Measurements from ENCODE around the gene GALK1. TPM values are rescaled to one million over a fixed set of nuclear protein-coding genes. Genes with fewer than 3 reads are reported as not detected.

Gene GALK1
- total and polyA plus RNA-seq, 9 of the 15 experiments (the other 6 are each of a cell fraction or from before 2014, with no cell fraction given), result 0.45 to 51.6 (median 17.4) TPM

DNA sequence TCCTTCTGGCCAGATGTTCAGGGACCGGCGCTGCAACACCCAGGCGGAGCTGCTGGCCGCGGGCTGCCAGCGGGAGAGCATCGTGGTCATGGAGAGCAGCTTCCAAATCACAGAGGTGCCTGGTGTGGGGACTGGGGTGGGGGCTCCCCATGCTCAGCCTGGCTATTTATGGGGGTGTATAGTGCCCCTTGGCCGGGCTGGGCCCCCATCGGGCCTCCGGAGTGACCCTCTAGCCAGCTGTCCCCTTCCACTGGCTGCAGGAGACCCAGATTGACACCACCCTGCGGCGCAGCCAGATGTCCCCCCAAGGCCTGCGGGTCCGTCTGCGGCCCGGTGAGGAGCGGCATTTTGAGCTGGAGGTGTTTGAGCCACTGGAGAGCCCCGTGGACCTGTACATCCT, 37.6 kb downstream of the GALK1 start:
- TF ChIP-seq ZNF583 (CRISPR knock-in tag; IDR thresholded peaks at IDR 0.05) (no peak), ZNF274 (IDR thresholded peaks at IDR 0.05; ENCODE audit: borderline replicate concordance, low read depth, low read length) (no peak)
- Histone ChIP-seq H3K4me2 (ENCODE audit: insufficient read depth, low read length) (no peak overlapping the region), H3K27ac (ENCODE audit: extremely low read depth, low read depth, low read length) (no peak overlapping the region; the same call in 2 of the 3 replicates), H3K36me3 (ENCODE audit: control insufficient read depth, insufficient read depth, low read length) (no peaks in the 10 kb centered on the region), H3K9ac (ENCODE audit: insufficient read depth in 1 of 2, low read depth in 2 of 2, low read length in 2 of 2) (no peak overlapping the region), H3K4me3 (no peak overlapping the region), H2AFZ (ENCODE audit: low read depth, low read length) (no peak overlapping the region), H3K4me1 (replicated peaks in 1 of 2; ENCODE audit: control insufficient read depth in 2 of 2, insufficient read depth in 2 of 2, low read length in 2 of 2) (peaks cover 0 to 46% of the 10 kb centered on the region in 2 experiments; a peak in 2 of 5 replicates), H4K20me1 (replicated peaks; ENCODE audit: control insufficient read depth, insufficient read depth, low read length) (no peaks in the 10 kb centered on the region; the same call in 1 of the 2 replicates), H3K9me1 (ENCODE audit: control insufficient read depth, insufficient read depth, low read length) (no peaks in the 10 kb centered on the region), H3K79me2 (ENCODE audit: control insufficient read depth, insufficient read depth, low read length) (no peaks in the 10 kb centered on the region), H3K9me3 (replicated peaks; ENCODE audit: control insufficient read depth, insufficient read depth, low read depth, low read length) (no peaks in the 10 kb centered on the region), H3K27me3 (ENCODE audit: control insufficient read depth in 2 of 2, insufficient read depth in 2 of 2, low read length in 2 of 2) (peaks cover 12 to 47% of the 10 kb centered on the region in 2 experiments; a peak in 4 of 5 replicates)
- POLR2A ChIA-PET, result interaction anchor here (0.8 to 1.4 kb wide), 4 partner anchors 9 to 53 kb away, joined by 4 to 5 read pairs (median 4); no protein-coding TSS in a partner anchor
- in situ Hi-C loops (cut with MboI) (no loop called here), intact Hi-C loops (cut with micrococcal nuclease) (no loop called here)
- CTCF ChIA-PET (ENCODE audit: low intra/inter-chr PET ratio), result no interaction called here
- WGBS (ENCODE audit: insufficient coverage, low coverage, missing lambda C conversion rate), result 20% methylated on average over 17 of the region's 18 CpGs
- no TSS peak for BruUV-seq (replicated peaks)
- FAIRE-seq (no peak), ATAC-seq (no peak), DNase-seq (ENCODE audit: extremely low read depth in 1 of 4, low spot score in 3 of 4) (no peak)

DNA sequence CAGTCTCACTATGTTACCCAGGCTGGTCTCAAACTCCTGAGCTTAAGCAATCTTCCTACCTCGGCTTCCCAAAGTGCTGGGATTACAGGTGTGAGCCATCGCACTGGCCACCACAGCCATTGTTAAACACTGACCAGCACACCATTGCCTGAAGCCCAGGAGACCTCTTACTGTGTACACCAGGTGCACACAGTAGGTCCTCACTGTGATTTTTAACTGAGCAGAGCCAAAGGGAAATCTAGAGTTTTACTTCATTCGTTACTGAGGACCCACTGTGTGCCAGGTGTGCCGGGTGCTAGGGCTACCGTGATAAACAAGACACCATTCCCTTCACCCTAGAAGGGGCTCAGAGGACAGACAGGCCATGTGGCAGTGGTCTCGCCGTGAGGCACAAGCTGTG, 39.5 kb downstream of the GALK1 start:
- Histone ChIP-seq H3K27ac (ENCODE audit: extremely low read depth, low read depth, low read length) (no peak overlapping the region), H4K20me1 (replicated peaks; ENCODE audit: control insufficient read depth, insufficient read depth, low read length) (no peaks in the 10 kb centered on the region; the same call in 1 of the 2 replicates), H3K79me2 (ENCODE audit: control insufficient read depth, insufficient read depth, low read length) (no peaks in the 10 kb centered on the region), H3K27me3 (ENCODE audit: control insufficient read depth in 2 of 2, insufficient read depth in 2 of 2, low read length in 2 of 2) (peaks cover 16 to 58% of the 10 kb centered on the region in 2 experiments), H3K9me1 (ENCODE audit: control insufficient read depth, insufficient read depth, low read length) (no peaks in the 10 kb centered on the region), H3K9me3 (replicated peaks; ENCODE audit: control insufficient read depth, insufficient read depth, low read depth, low read length) (no peaks in the 10 kb centered on the region), H3K9ac (ENCODE audit: insufficient read depth in 1 of 2, low read depth in 2 of 2, low read length in 2 of 2) (no peak overlapping the region), H3K4me2 (ENCODE audit: insufficient read depth, low read length) (no peak overlapping the region), H3K4me3 (no peak overlapping the region), H3K4me1 (replicated peaks in 1 of 2; ENCODE audit: control insufficient read depth in 2 of 2, insufficient read depth in 2 of 2, low read length in 2 of 2) (peaks cover 0 to 48% of the 10 kb centered on the region in 2 experiments; a peak in 3 of 5 replicates), H3K36me3 (ENCODE audit: control insufficient read depth, insufficient read depth, low read length) (no peaks in the 10 kb centered on the region), H2AFZ (ENCODE audit: low read depth, low read length) (no peak overlapping the region)
- TF ChIP-seq, protein P1, sequence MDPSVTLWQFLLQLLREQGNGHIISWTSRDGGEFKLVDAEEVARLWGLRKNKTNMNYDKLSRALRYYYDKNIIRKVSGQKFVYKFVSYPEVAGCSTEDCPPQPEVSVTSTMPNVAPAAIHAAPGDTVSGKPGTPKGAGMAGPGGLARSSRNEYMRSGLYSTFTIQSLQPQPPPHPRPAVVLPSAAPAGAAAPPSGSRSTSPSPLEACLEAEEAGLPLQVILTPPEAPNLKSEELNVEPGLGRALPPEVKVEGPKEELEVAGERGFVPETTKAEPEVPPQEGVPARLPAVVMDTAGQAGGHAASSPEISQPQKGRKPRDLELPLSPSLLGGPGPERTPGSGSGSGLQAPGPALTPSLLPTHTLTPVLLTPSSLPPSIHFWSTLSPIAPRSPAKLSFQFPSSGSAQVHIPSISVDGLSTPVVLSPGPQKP (CRISPR knock-in tag; IDR thresholded peaks at IDR 0.05), result no peak
- peak; percentile 93 for TF ChIP-seq ZKSCAN1 (IDR thresholded peaks at IDR 0.05; ENCODE audit: low read depth, low read length)
- ChIA-PET CTCF (ENCODE audit: low intra/inter-chr PET ratio) (no interaction called here), POLR2A (interaction anchor here (0.6 to 1.9 kb wide), 6 partner anchors 9 to 172 kb away, joined by 3 to 4 read pairs (median 4); no protein-coding TSS in a partner anchor)
- no TSS peak for BruUV-seq (replicated peaks)
- in situ Hi-C loops (cut with MboI) (no loop called here), intact Hi-C loops (cut with micrococcal nuclease) (no loop called here)
- DNase-seq (ENCODE audit: extremely low read depth in 1 of 4, low spot score in 3 of 4), result no peak
- ATAC-seq, result no peak
- no peak for FAIRE-seq
- WGBS (ENCODE audit: insufficient coverage, low coverage, missing lambda C conversion rate), result 2% methylated on average over 7 of the region's 7 CpGs

Measured in K562 (cell line).